Measurements from ENCODE around the gene IER5L.

DNA sequence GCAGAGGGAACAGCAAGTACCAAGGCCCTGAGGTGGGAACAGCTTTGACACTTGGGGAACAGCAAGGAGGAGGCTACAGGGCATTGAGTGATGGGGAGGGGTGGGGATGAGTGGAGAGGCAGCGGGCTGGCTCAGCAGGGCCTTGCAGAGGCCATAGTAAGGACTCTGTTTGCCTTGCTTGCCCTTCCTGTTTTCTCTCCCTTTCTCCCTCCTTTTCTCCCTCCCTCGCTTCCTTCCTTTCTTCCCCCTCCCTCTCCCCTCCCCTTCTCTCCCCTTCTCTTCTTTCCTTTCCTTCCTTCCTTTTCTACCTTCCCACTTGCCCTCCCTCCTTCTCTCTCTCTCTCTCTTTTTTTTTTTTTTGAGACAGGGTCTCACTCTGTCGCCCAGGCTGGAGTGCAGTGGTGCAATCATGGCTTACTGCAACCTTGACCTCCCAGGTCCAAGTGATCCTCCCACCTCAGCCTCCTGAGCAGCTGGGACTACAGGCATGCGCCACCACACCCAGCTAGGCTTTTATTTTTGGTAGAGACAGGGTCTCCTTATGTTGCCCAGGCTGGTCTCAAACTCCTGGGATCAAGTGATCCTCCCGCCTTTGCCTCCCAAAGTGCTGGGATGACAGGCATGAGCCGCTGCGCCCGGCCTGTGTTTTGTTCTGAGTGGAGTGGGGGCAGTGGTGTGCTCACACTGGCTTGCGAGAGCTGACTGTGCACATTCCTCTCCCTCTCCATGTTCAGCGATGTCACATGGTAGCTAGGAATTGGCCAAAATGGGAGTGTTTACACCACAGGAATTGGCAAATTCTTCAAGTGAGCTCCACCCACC lies 17.1 kb downstream of the IER5L start:
- no peak for TF ChIP-seq POLR2A (IDR thresholded peaks at IDR 0.05; ENCODE audit: low read depth, low read length)
- TF ChIP-seq, protein P1, sequence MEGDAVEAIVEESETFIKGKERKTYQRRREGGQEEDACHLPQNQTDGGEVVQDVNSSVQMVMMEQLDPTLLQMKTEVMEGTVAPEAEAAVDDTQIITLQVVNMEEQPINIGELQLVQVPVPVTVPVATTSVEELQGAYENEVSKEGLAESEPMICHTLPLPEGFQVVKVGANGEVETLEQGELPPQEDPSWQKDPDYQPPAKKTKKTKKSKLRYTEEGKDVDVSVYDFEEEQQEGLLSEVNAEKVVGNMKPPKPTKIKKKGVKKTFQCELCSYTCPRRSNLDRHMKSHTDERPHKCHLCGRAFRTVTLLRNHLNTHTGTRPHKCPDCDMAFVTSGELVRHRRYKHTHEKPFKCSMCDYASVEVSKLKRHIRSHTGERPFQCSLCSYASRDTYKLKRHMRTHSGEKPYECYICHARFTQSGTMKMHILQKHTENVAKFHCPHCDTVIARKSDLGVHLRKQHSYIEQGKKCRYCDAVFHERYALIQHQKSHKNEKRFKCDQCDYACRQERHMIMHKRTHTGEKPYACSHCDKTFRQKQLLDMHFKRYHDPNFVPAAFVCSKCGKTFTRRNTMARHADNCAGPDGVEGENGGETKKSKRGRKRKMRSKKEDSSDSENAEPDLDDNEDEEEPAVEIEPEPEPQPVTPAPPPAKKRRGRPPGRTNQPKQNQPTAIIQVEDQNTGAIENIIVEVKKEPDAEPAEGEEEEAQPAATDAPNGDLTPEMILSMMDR (IDR thresholded peaks at IDR 0.05; ENCODE audit: extremely low read depth in 1 of 2, insufficient read depth in 1 of 2, low read depth in 1 of 2, low read length in 2 of 2): no peak
- TF ChIP-seq GATA2 (IDR thresholded peaks at IDR 0.05; ENCODE audit: insufficient read depth, insufficient read length, low read depth, low read length): no peak
- no peak for TF ChIP-seq JUN (IDR thresholded peaks at IDR 0.05; ENCODE audit: borderline replicate concordance, insufficient read depth, insufficient read length, low read depth)
- TF ChIP-seq POLR2AphosphoS5 (IDR thresholded peaks at IDR 0.05; ENCODE audit: insufficient read depth, low read depth, low read length): no peak
- no peak for TF ChIP-seq EZH2 (IDR thresholded peaks at IDR 0.05; ENCODE audit: borderline replicate concordance, low read depth, low read length, severe bottlenecking)
- no peak for TF ChIP-seq MYC (IDR thresholded peaks at IDR 0.05; ENCODE audit: low read depth, low read length)
- TF ChIP-seq, protein P2, sequence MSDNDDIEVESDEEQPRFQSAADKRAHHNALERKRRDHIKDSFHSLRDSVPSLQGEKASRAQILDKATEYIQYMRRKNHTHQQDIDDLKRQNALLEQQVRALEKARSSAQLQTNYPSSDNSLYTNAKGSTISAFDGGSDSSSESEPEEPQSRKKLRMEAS (IDR thresholded peaks at IDR 0.05; ENCODE audit: insufficient read depth, insufficient read length): no peak

Measured in endothelial cell of umbilical vein (primary cell).